ENCODE data around the gene PTGDR2.

The PTGDR2 gene

GRCh38 chr11:60874421-60875365 lies 18.9 kb upstream of the PTGDR2 start:
- no peak for DNase-seq (ENCODE audit: low read depth in 2 of 2)

GRCh38 chr11:60873533-60873932 lies 17.8 kb upstream of the PTGDR2 start:
- no peak for DNase-seq (ENCODE audit: low read depth in 2 of 2)

- no peak for DNase-seq (ENCODE audit: low read depth in 2 of 2)
Measured at GRCh38 chr11:60872961-60873524, 17.3 kb upstream of the PTGDR2 start.

GRCh38 chr11:60872124-60872960 lies 16.6 kb upstream of the PTGDR2 start:
- no peak for DNase-seq (ENCODE audit: low read depth in 2 of 2)

GRCh38 chr11:60871378-60872061 lies 15.8 kb upstream of the PTGDR2 start:
- DNase-seq (ENCODE audit: low read depth in 2 of 2): no peak

GRCh38 chr11:60870733-60871377 lies 15.1 kb upstream of the PTGDR2 start:
- DNase-seq (ENCODE audit: low read depth in 2 of 2): no peak

- DNase-seq (ENCODE audit: low read depth in 2 of 2): no peak
Measured at GRCh38 chr11:60870276-60870675, 14.5 kb upstream of the PTGDR2 start.

- DNase-seq (ENCODE audit: low read depth in 2 of 2): no peak
Measured at GRCh38 chr11:60869451-60869825, 13.7 kb upstream of the PTGDR2 start.

GRCh38 chr11:60868682-60869450 lies 13.1 kb upstream of the PTGDR2 start:
- DNase-seq (ENCODE audit: low read depth in 2 of 2): no peak

GRCh38 chr11:60867871-60868681 lies 12.3 kb upstream of the PTGDR2 start:
- DNase-seq (ENCODE audit: low read depth in 2 of 2): no peak

GRCh38 chr11:60866911-60867870 lies 11.4 kb upstream of the PTGDR2 start, which contains the start of gene ZP1:
ZP1 (plus strand) TSS chr11:60867542; CDS start chr11:60867562, 20 bp downstream.
- no peak for DNase-seq (ENCODE audit: low read depth in 2 of 2)

- DNase-seq (ENCODE audit: low read depth in 2 of 2): no peak
Measured at GRCh38 chr11:60864856-60865513, 9.2 kb upstream of the PTGDR2 start.

GRCh38 chr11:60863550-60864521 lies 8.1 kb upstream of the PTGDR2 start:
- no peak for DNase-seq (ENCODE audit: low read depth in 2 of 2)

- no peak for DNase-seq (ENCODE audit: low read depth in 2 of 2)
Measured at GRCh38 chr11:60862171-60862570, 6.4 kb upstream of the PTGDR2 start.

GRCh38 chr11:60860943-60861342 lies 5.2 kb upstream of the PTGDR2 start:
- no peak for DNase-seq (ENCODE audit: low read depth in 2 of 2)

GRCh38 chr11:60859616-60860250 lies 4.0 kb upstream of the PTGDR2 start:
- no peak for DNase-seq (ENCODE audit: low read depth in 2 of 2)
